HCT116 (cell line): ENCODE data around the gene TMEM63A. TPM values are rescaled to one million over a fixed set of nuclear protein-coding genes. Genes with fewer than 3 reads are reported as not detected.
"Not testable (repeated sequence)": the region's sequence is repeated elsewhere in the genome, so short reads cannot be mapped to it uniquely, and the experiment has no call there.

ENCODE experiments used
- ATAC-seq: fragments of 200-7000 bp; cut with Tn5 transposase; 2 replicates; pipeline ENCODE4 v1.9.1; 2020; ENCODE audit warnings: mild to moderate bottlenecking, moderate library complexity
- BruUV-seq: library from RNA; stranded (reverse); fragments of 400-500 nt; replicated peaks from 2 replicates; lab custom pipeline; 2021; lab: Mats Ljungman, UMichigan
- CTCF ChIA-PET: fragments of 300-600 bp; sonication (Branson Sonifier 250); formaldehyde crosslinking; loops from one replicate; lab custom pipeline; 2021; ENCODE audit warnings: antibody characterized with exemption; lab: Charles Lee
- POLR2A ChIA-PET: fragments of 300-600, 350-600 bp; sonication (Branson Sonifier 250); formaldehyde crosslinking; loops from one replicate; lab custom pipeline; 2021; ENCODE audit warnings: antibody characterized with exemption; lab: Charles Lee
- RAD21 ChIA-PET, 2 experiments: fragments of 300-600 bp; sonication (Branson Sonifier 250); formaldehyde crosslinking; loops; one replicate each; lab custom pipeline; 2023; ENCODE audit warnings: low total read pairs in 2 of 2; ENCODE audit not compliant: uncharacterized antibody in 2 of 2, unreplicated experiment in 2 of 2, low non-redundant PET in 1 of 2; lab: Charles Lee
- DNase-seq: peaks from one replicate; pipeline ENCODE4 v3.0.0-alpha.2; 2010; ENCODE audit warnings: low read depth, low spot score
- H2AFZ ChIP-seq: fragments of 200-600 bp; shearing (Covaris generic), sonication (generic); 2 replicates; pipeline ENCODE4 v1.6.1; 2017; ENCODE audit warnings: low read depth, mixed run types, mixed read lengths, antibody characterized with exemption, low read length; ENCODE audit not compliant: poor library complexity, severe bottlenecking
- H3K27ac ChIP-seq: 2 replicates; pipeline ENCODE4 v1.5.1; 2012; ENCODE audit warnings: low read depth, low read length
- H3K27me3 ChIP-seq: fragments of 200-600 bp; sonication (generic); 2 replicates; pipeline ENCODE4 v1.6.1; 2016; ENCODE audit warnings: mixed run types, low read length, mixed read lengths; ENCODE audit not compliant: insufficient read depth
- H3K36me3 ChIP-seq, 2 experiments: fragments of 200-500 bp in 1 of 2; fragments of 200-600 bp in 1 of 2; sonication (Bioruptor generic) in 1 of 2; sonication (generic) in 1 of 2; 2 replicates each; pipeline versions ENCODE4 v1.5.1 to v1.6.1; 2014 to 2016; ENCODE audit warnings: low read length in 2 of 2, inconsistent platforms in 1 of 2, mixed read lengths in 1 of 2, mixed run types in 1 of 2; ENCODE audit not compliant: insufficient read depth in 2 of 2, control insufficient read depth in 1 of 2
- H3K4me1 ChIP-seq, 2 experiments: fragments of 200-600 bp in 1 of 2; sonication (generic) in 1 of 2; 2 replicates each; pipeline versions ENCODE4 v1.5.1 to v1.6.1; 2012 to 2017; ENCODE audit warnings: low read length in 2 of 2, inconsistent platforms in 1 of 2, mild to moderate bottlenecking in 1 of 2, mixed read lengths in 1 of 2, mixed run types in 1 of 2, moderate library complexity in 1 of 2; ENCODE audit not compliant: insufficient read depth in 2 of 2, control insufficient read depth in 1 of 2
- H3K4me2 ChIP-seq: fragments of 200-600 bp; sonication (generic); 2 replicates; pipeline ENCODE4 v1.6.1; 2017; ENCODE audit warnings: mixed run types, low read length, mixed read lengths
- H3K4me3 ChIP-seq, 2 experiments: fragments of 200-600 bp in 1 of 2; sonication (generic) in 1 of 2; replicated peaks in 1 of 2; 2 replicates each; pipeline ENCODE4 v1.5.1; 2011 to 2016; ENCODE audit warnings: low read length in 2 of 2, control low read depth in 1 of 2, low read depth in 1 of 2, mild to moderate bottlenecking in 1 of 2, mixed read lengths in 1 of 2, mixed run types in 1 of 2
- H3K79me2 ChIP-seq: fragments of 200-600 bp; sonication (generic); 2 replicates; pipeline ENCODE4 v1.6.1; 2017; ENCODE audit warnings: mild to moderate bottlenecking, mixed run types, low read length, moderate library complexity, mixed read lengths; ENCODE audit not compliant: insufficient read depth
- H3K9ac ChIP-seq: fragments of 200-600 bp; sonication (generic); 2 replicates; pipeline ENCODE4 v1.6.1; 2016; ENCODE audit warnings: low read length, mixed read lengths
- H3K9me2 ChIP-seq: fragments of 200-600 bp; sonication (generic), shearing (Covaris generic); 2 replicates; pipeline ENCODE4 v1.6.1; 2017; ENCODE audit warnings: mixed run types, mild to moderate bottlenecking, moderate library complexity; ENCODE audit not compliant: insufficient read depth
- H3K9me3 ChIP-seq, 2 experiments: fragments of 200-500 bp in 1 of 2; fragments of 200-600 bp in 1 of 2; sonication (Bioruptor generic) in 1 of 2; sonication (generic) in 1 of 2; 2 replicates each; pipeline ENCODE4 v1.6.1; 2014 to 2017; ENCODE audit warnings: low read length in 2 of 2, mixed read lengths in 2 of 2, inconsistent platforms in 1 of 2, low read depth in 1 of 2, mild to moderate bottlenecking in 1 of 2, mixed run types in 1 of 2, moderate library complexity in 1 of 2; ENCODE audit not compliant: control insufficient read depth in 1 of 2, insufficient read depth in 1 of 2
- H4K20me1 ChIP-seq: fragments of 200-600 bp; sonication (generic), shearing (Covaris generic); 2 replicates; pipeline ENCODE4 v1.6.1; 2017; ENCODE audit warnings: mixed run types, mild to moderate bottlenecking, moderate library complexity; ENCODE audit not compliant: insufficient read depth
- CBX3 ChIP-seq: IDR thresholded peaks from 2 replicates; pipeline ENCODE4 v1.6.1; 2012; ENCODE audit warnings: low read depth
- CEBPB ChIP-seq: IDR thresholded peaks from 2 replicates; pipeline ENCODE4 v1.6.1; 2012; ENCODE audit warnings: low read depth
- JUND ChIP-seq: IDR thresholded peaks from 2 replicates; pipeline ENCODE4 v1.6.1; 2012
- POLR2A ChIP-seq: IDR thresholded peaks from 2 replicates; pipeline ENCODE4 v1.7.0; 2011; ENCODE audit warnings: borderline replicate concordance; ENCODE audit not compliant: insufficient read depth, insufficient read length; ENCODE audit errors: extremely low read depth
- POLR2AphosphoS5 ChIP-seq: IDR thresholded peaks from 2 replicates; pipeline ENCODE4 v1.6.1; 2011; ENCODE audit warnings: mild to moderate bottlenecking, low read depth, low read length, moderate library complexity
- RAD21 ChIP-seq: IDR thresholded peaks from 2 replicates; pipeline ENCODE4 v1.6.1; 2012; ENCODE audit warnings: low read depth, mild to moderate bottlenecking
- SRF ChIP-seq: IDR thresholded peaks from 2 replicates; pipeline ENCODE4 v1.6.1; 2012; ENCODE audit warnings: low read depth
- ZNF274 ChIP-seq: fragments of 200-500 bp; sonication (Bioruptor generic); IDR thresholded peaks from 2 replicates; pipeline ENCODE4 v1.6.1; 2014; ENCODE audit warnings: mild to moderate bottlenecking, low read depth, low read length, inconsistent platforms
- intact Hi-C: fragments of 100-400 bp; cut with micrococcal nuclease; formaldehyde crosslinking; loops from 2 replicates; pipeline ENCODE4 v1.10.0; 2022
- total RNA-seq: library from RNA; stranded (reverse); gene quantifications from one replicate; pipeline ENCODE4 v1.2.1, GENCODE V29; 2021; ENCODE audit not compliant: unreplicated experiment
- TF ChIP-seq, protein P1 (sequence below): IDR thresholded peaks from 2 replicates; pipeline ENCODE4 v1.6.1; 2012; ENCODE audit warnings: low read depth

TMEM63A gene
- total RNA-seq, 1 experiment from 2014 or later: 24.4 TPM

DNA sequence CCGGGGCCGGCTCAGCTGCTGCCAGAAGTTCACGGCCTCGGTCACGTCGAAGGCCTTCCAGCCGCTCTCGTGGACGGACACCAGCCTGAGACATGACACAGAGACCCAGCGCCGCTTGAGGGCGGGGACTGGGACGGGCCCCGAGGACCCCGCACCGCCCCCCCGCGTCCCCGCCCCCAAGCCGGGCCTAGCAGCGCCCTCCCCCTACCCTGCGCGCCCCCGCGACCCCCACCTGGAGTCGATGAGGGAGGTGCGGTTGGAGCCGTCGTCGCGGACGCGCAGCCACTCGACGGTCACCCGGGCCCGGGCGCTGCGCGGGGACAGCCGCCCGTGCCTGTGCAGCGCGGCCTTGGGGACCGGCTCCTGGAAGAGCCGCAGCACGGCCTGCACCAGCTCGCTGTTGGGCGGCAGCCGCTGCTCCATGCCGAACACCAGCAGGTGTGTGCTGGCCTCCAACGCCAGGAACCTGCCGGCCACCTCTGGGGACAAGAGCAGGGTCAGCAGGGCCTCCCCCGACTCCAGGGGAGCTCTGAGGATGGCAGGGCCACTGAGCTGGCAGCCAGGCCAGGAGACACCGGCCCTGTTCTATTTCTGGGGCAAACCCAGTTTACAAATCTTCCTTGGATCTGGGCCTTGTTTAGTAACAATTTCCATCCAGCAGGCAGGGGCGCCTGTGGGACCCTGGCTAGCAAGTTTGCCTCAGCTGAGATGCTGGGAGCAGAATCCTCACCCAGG lies 5.5 kb upstream of the TMEM63A start:
- DNase-seq, H3K9ac ChIP-seq, H4K20me1 ChIP-seq, BruUV-seq, H3K4me2 ChIP-seq, H3K9me2 ChIP-seq, ATAC-seq, H3K27ac ChIP-seq, H3K4me3 ChIP-seq, RAD21 ChIA-PET, H3K27me3 ChIP-seq, H3K79me2 ChIP-seq, H3K9me3 ChIP-seq, POLR2A ChIA-PET, CTCF ChIA-PET, H3K36me3 ChIP-seq, H2AFZ ChIP-seq: not testable (repeated sequence)
- intact Hi-C loops: loop anchor here (10.0 kb wide), 1 partner anchor 113 kb away; the partner anchor contains the start of gene SRP9
- peaks cover 10 to 29% of the 10 kb centered on the region in 2 experiments; a peak in 3 of 4 replicates for H3K4me1 ChIP-seq

DNA sequence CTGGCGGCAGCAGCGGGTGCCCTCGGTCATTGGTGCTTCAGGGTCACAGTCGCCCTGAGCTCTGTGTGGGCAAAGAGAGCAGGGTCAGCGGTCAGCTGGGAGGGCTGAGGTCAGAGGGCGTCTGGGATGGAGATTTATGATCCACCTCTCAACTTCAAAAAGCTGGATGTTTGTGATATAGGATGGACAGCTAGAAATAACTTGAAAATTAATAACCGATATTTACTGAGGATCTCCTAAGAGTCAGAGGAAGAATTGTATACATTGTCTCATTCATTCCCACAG lies 4.8 kb upstream of the TMEM63A start:
- no TSS peak for BruUV-seq
- ATAC-seq (no peak), DNase-seq (no peak)
- Histone ChIP-seq H3K9me3 (no peaks in the 10 kb centered on the region), H4K20me1 (no peaks in the 10 kb centered on the region), H3K27me3 (no peaks in the 10 kb centered on the region), H3K9me2 (no peaks in the 10 kb centered on the region), H3K4me1 (peaks cover 10 to 30% of the 10 kb centered on the region in 2 experiments; a peak in 3 of 4 replicates), H3K4me3 (no peak overlapping the region), H3K9ac (no peak overlapping the region), H3K36me3 (no peaks in the 10 kb centered on the region), H3K4me2 (no peak overlapping the region), H3K27ac (no peak overlapping the region), H3K79me2 (no peaks in the 10 kb centered on the region; the same call in 1 of the 2 replicates), H2AFZ (no peak overlapping the region)
- ChIA-PET POLR2A (no interaction called here), CTCF (no interaction called here), RAD21 (no interaction called here)
- intact Hi-C loops: loop anchor here (10.0 kb wide), 1 partner anchor 112 kb away; the partner anchor contains the start of gene SRP9
- TF ChIP-seq ZNF274 (no peak), RAD21 (no peak), POLR2A (no peak), CEBPB (no peak), JUND (no peak), SRF (no peak), CBX3 (no peak), POLR2AphosphoS5 (no peak)
- TF ChIP-seq, protein P1, sequence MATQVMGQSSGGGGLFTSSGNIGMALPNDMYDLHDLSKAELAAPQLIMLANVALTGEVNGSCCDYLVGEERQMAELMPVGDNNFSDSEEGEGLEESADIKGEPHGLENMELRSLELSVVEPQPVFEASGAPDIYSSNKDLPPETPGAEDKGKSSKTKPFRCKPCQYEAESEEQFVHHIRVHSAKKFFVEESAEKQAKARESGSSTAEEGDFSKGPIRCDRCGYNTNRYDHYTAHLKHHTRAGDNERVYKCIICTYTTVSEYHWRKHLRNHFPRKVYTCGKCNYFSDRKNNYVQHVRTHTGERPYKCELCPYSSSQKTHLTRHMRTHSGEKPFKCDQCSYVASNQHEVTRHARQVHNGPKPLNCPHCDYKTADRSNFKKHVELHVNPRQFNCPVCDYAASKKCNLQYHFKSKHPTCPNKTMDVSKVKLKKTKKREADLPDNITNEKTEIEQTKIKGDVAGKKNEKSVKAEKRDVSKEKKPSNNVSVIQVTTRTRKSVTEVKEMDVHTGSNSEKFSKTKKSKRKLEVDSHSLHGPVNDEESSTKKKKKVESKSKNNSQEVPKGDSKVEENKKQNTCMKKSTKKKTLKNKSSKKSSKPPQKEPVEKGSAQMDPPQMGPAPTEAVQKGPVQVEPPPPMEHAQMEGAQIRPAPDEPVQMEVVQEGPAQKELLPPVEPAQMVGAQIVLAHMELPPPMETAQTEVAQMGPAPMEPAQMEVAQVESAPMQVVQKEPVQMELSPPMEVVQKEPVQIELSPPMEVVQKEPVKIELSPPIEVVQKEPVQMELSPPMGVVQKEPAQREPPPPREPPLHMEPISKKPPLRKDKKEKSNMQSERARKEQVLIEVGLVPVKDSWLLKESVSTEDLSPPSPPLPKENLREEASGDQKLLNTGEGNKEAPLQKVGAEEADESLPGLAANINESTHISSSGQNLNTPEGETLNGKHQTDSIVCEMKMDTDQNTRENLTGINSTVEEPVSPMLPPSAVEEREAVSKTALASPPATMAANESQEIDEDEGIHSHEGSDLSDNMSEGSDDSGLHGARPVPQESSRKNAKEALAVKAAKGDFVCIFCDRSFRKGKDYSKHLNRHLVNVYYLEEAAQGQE: no peak
